ENCODE data around the gene PABPC1L.
"Not testable (repeated sequence)": the region's sequence is repeated elsewhere in the genome, so short reads cannot be mapped to it uniquely, and the experiment has no call there.

The PABPC1L gene

GRCh38 chr20:44869471-44869870, 40.4 kb upstream of the PABPC1L start:
- H3K4me3 ChIP-seq (replicated peaks; ENCODE audit: low read depth, low read length) = no peak overlapping the region
- no peaks in the 10 kb centered on the region; the same call in none of the 2 replicates for H3K27me3 ChIP-seq (replicated peaks; ENCODE audit: control insufficient read depth, insufficient read depth, low read length)
- H3K36me3 ChIP-seq (ENCODE audit: control insufficient read depth, insufficient read depth, low read length) = no peaks in the 10 kb centered on the region
- DNase-seq (ENCODE audit: extremely low read depth, insufficient read length) = no peak
- no peak for TF ChIP-seq CTCF (IDR thresholded peaks at IDR 0.05; ENCODE audit: insufficient read depth, low read length, poor library complexity, severe bottlenecking)

- not testable (repeated sequence) for DNase-seq (ENCODE audit: extremely low read depth, insufficient read length); H3K4me3 ChIP-seq (replicated peaks; ENCODE audit: low read depth, low read length); H3K27me3 ChIP-seq (replicated peaks; ENCODE audit: control insufficient read depth, insufficient read depth, low read length); H3K36me3 ChIP-seq (ENCODE audit: control insufficient read depth, insufficient read depth, low read length)
These were observed 27.5 kb upstream of the PABPC1L start for GRCh38 chr20:44882360-44882759.

GRCh38 chr20:44883214-44883902, 26.5 kb upstream of the PABPC1L start:
- TF ChIP-seq CTCF (IDR thresholded peaks at IDR 0.05; ENCODE audit: insufficient read depth, low read length, poor library complexity, severe bottlenecking) = no peak

GRCh38 chr20:44884907-44885391, 24.9 kb upstream of the PABPC1L start:
- DNase-seq (ENCODE audit: extremely low read depth, insufficient read length) = no peak
- no peaks in the 10 kb centered on the region for H3K27me3 ChIP-seq (replicated peaks; ENCODE audit: control insufficient read depth, insufficient read depth, low read length)
- TF ChIP-seq CTCF (IDR thresholded peaks at IDR 0.05; ENCODE audit: insufficient read depth, low read length, poor library complexity, severe bottlenecking) = no peak
- H3K36me3 ChIP-seq (ENCODE audit: control insufficient read depth, insufficient read depth, low read length) = no peaks in the 10 kb centered on the region
- peak overlapping the region; percentile 94 for H3K4me3 ChIP-seq (replicated peaks; ENCODE audit: low read depth, low read length)

More at GRCh38 chr20:44883214-44883902, 26.5 kb upstream of the PABPC1L start:
- no peaks in the 10 kb centered on the region for H3K36me3 ChIP-seq (ENCODE audit: control insufficient read depth, insufficient read depth, low read length)
- DNase-seq (ENCODE audit: extremely low read depth, insufficient read length) = no peak
- H3K4me3 ChIP-seq (replicated peaks; ENCODE audit: low read depth, low read length) = no peak overlapping the region
- no peaks in the 10 kb centered on the region for H3K27me3 ChIP-seq (replicated peaks; ENCODE audit: control insufficient read depth, insufficient read depth, low read length)

- DNase-seq (ENCODE audit: extremely low read depth, insufficient read length) = peak; percentile 98
- Histone ChIP-seq H3K36me3 (ENCODE audit: control insufficient read depth, insufficient read depth, low read length) (no peaks in the 10 kb centered on the region), H3K27me3 (replicated peaks; ENCODE audit: control insufficient read depth, insufficient read depth, low read length) (no peaks in the 10 kb centered on the region), H3K4me3 (replicated peaks; ENCODE audit: low read depth, low read length) (peak within 1 kb of the TSS; percentile 94)
- TF ChIP-seq CTCF (IDR thresholded peaks at IDR 0.05; ENCODE audit: insufficient read depth, low read length, poor library complexity, severe bottlenecking) = no peak
These were observed 24.2 kb upstream of the PABPC1L start, which contains the start of gene YWHAB for GRCh38 chr20:44885392-44886265. Gene YWHAB (plus strand): TSS chr20:44885705. CDS start chr20:44901534, 15,829 bp downstream.

- no peaks in the 10 kb centered on the region for H3K36me3 ChIP-seq (ENCODE audit: control insufficient read depth, insufficient read depth, low read length)
- H3K4me3 ChIP-seq (replicated peaks; ENCODE audit: low read depth, low read length) = peak overlapping the region; percentile 94
- DNase-seq (ENCODE audit: extremely low read depth, insufficient read length) = no peak
- H3K27me3 ChIP-seq (replicated peaks; ENCODE audit: control insufficient read depth, insufficient read depth, low read length) = no peaks in the 10 kb centered on the region
- TF ChIP-seq CTCF (IDR thresholded peaks at IDR 0.05; ENCODE audit: insufficient read depth, low read length, poor library complexity, severe bottlenecking) = no peak
These were observed 23.6 kb upstream of the PABPC1L start for GRCh38 chr20:44886266-44886651.

All from GM06990 (cell line).